Endothelial cell of umbilical vein (primary cell): ENCODE data around the gene JAML. TPM values are rescaled to one million over a fixed set of nuclear protein-coding genes. Genes with fewer than 3 reads are reported as not detected.

ENCODE experiments used
- BruUV-seq: library from RNA; stranded (reverse); fragments of 400-500 nt; replicated peaks from 2 replicates; lab custom pipeline; 2021; lab: Mats Ljungman, UMichigan
- CTCF ChIA-PET: fragments of 300-600, 350-600 bp; sonication (Branson Sonifier 250); formaldehyde crosslinking; loops from one replicate; lab custom pipeline; 2021; ENCODE audit warnings: antibody characterized with exemption, inconsistent platforms; lab: Charles Lee
- POLR2A ChIA-PET: fragments of 300-600, 350-600 bp; sonication (Branson Sonifier 250); formaldehyde crosslinking; loops from one replicate; lab custom pipeline; 2021; ENCODE audit warnings: antibody characterized with exemption, inconsistent platforms; lab: Charles Lee
- DNase-seq: peaks from one replicate; pipeline ENCODE4 v3.0.0-alpha.2; 2011; ENCODE audit warnings: low read depth, low spot score
- FAIRE-seq: peaks from 2 replicates; lab custom pipeline; 2011; peaks lifted over from hg19 to GRCh38; lab: Jason Lieb, UNC
- H2AFZ ChIP-seq: 2 replicates; pipeline ENCODE4 v1.6.0; 2012; ENCODE audit warnings: low read depth, low read length, control low read depth, inconsistent platforms
- H3K27ac ChIP-seq: 2 replicates; pipeline ENCODE4 v1.5.1; 2011; ENCODE audit warnings: low read depth, mild to moderate bottlenecking, control low read depth, low read length, moderate library complexity; ENCODE audit not compliant: insufficient read depth
- H3K27me3 ChIP-seq, 2 experiments: 2 replicates each; pipeline versions ENCODE4 v1.6.0 to v1.6.1; 2011; ENCODE audit warnings: low read length in 2 of 2, mixed read lengths in 1 of 2; ENCODE audit not compliant: control insufficient read depth in 2 of 2, insufficient read depth in 2 of 2
- H3K36me3 ChIP-seq, 2 experiments: 2 replicates in 1 of 2; 3 replicates in 1 of 2; pipeline ENCODE4 v1.5.1; 2011; ENCODE audit warnings: low read length in 2 of 2, mild to moderate bottlenecking in 1 of 2, moderate library complexity in 1 of 2; ENCODE audit not compliant: control insufficient read depth in 2 of 2, insufficient read depth in 2 of 2; ENCODE audit errors: extremely low read depth in 1 of 2
- H3K4me1 ChIP-seq: 3 replicates; pipeline ENCODE4 v1.5.1; 2011; ENCODE audit warnings: mild to moderate bottlenecking, low read length; ENCODE audit not compliant: control insufficient read depth, insufficient read depth; ENCODE audit errors: extremely low read depth
- H3K4me2 ChIP-seq: 2 replicates; pipeline ENCODE4 v1.6.1; 2011; ENCODE audit warnings: low read length, control low read depth, mixed read lengths; ENCODE audit not compliant: insufficient read depth
- H3K4me3 ChIP-seq, 3 experiments: fragments of 200-600 bp in 1 of 3; sonication (generic), shearing (Covaris generic) in 1 of 3; replicated peaks in 1 of 3; 2 replicates each; pipeline ENCODE4 v1.5.1; 2011 to 2016; ENCODE audit warnings: control low read depth in 3 of 3, low read length in 3 of 3, mild to moderate bottlenecking in 2 of 3, inconsistent platforms in 1 of 3, low read depth in 1 of 3, moderate library complexity in 1 of 3; ENCODE audit not compliant: insufficient read depth in 1 of 3
- H3K79me2 ChIP-seq: 2 replicates; pipeline ENCODE4 v1.6.0; 2012; ENCODE audit warnings: low read length, inconsistent platforms; ENCODE audit not compliant: control insufficient read depth, insufficient read depth
- H3K9ac ChIP-seq: replicated peaks from 2 replicates; pipeline ENCODE3; 2011; ENCODE audit warnings: low read length, control low read depth; ENCODE audit not compliant: insufficient read depth; ENCODE audit errors: extremely low read depth
- H3K9me1 ChIP-seq: replicated peaks from 3 replicates; pipeline ENCODE4 v1.6.0; 2011; ENCODE audit warnings: mild to moderate bottlenecking, low read length; ENCODE audit not compliant: control insufficient read depth, insufficient read depth; ENCODE audit errors: extremely low read depth
- H3K9me3 ChIP-seq: replicated peaks from 2 replicates; pipeline ENCODE4 v1.5.1; 2012; ENCODE audit warnings: low read length, inconsistent platforms; ENCODE audit not compliant: control insufficient read depth, insufficient read depth
- H4K20me1 ChIP-seq: replicated peaks from 2 replicates; pipeline ENCODE3; 2011; ENCODE audit warnings: mild to moderate bottlenecking, low read length; ENCODE audit not compliant: control insufficient read depth, insufficient read depth; ENCODE audit errors: extremely low read depth
- CTCF ChIP-seq, 2 donors: IDR thresholded peaks; 1 replicate in 1 of 2; 2 replicates in 1 of 2; pipeline ENCODE4 v1.5.1; 2011; ENCODE audit warnings: low read length in 2 of 2, mild to moderate bottlenecking in 2 of 2, moderate library complexity in 2 of 2, control low read depth in 1 of 2, inconsistent platforms in 1 of 2, low read depth in 1 of 2; ENCODE audit not compliant: insufficient read depth in 1 of 2; ENCODE audit errors: extremely low read depth in 1 of 2
- EZH2 ChIP-seq: IDR thresholded peaks from 2 replicates; pipeline ENCODE4 v1.6.1; 2012; ENCODE audit warnings: borderline replicate concordance, low read depth, mild to moderate bottlenecking, moderate library complexity, low read length, inconsistent platforms; ENCODE audit not compliant: severe bottlenecking
- FOS ChIP-seq: IDR thresholded peaks from 2 replicates; pipeline ENCODE4 v1.6.1; 2011; ENCODE audit warnings: mild to moderate bottlenecking, low read length, moderate library complexity, borderline replicate concordance; ENCODE audit not compliant: insufficient read depth
- GATA2 ChIP-seq: IDR thresholded peaks from 2 replicates; pipeline ENCODE4 v1.7.0; 2011; ENCODE audit warnings: low read depth, mild to moderate bottlenecking, moderate library complexity, mixed read lengths, low read length; ENCODE audit not compliant: insufficient read length, insufficient read depth
- JUN ChIP-seq: IDR thresholded peaks from 2 replicates; pipeline ENCODE4 v1.6.1; 2011; ENCODE audit warnings: borderline replicate concordance, low read depth; ENCODE audit not compliant: insufficient read length, insufficient read depth
- MYC ChIP-seq: IDR thresholded peaks from one replicate; pipeline ENCODE4 v1.6.1; 2011; ENCODE audit warnings: mild to moderate bottlenecking, low read depth, low read length
- POLR2A ChIP-seq: IDR thresholded peaks from 2 replicates; pipeline ENCODE4 v1.6.1; 2012; ENCODE audit warnings: low read depth, mild to moderate bottlenecking, control low read depth, low read length
- POLR2AphosphoS5 ChIP-seq: IDR thresholded peaks from 2 replicates; pipeline ENCODE4 v1.6.1; 2012; ENCODE audit warnings: low read depth, mild to moderate bottlenecking, control low read depth, low read length, moderate library complexity; ENCODE audit not compliant: insufficient read depth
- dilution Hi-C: fragments of 300-500 bp; cut with MboI; formaldehyde crosslinking; loops from one replicate; pipeline ENCODE4 v1.15.0; 2019; ENCODE audit warnings: low sequenced_read_pairs; ENCODE audit not compliant: extremely low pct_ligation_motif_present
- intact Hi-C: fragments of 100-400 bp; cut with micrococcal nuclease; formaldehyde crosslinking; loops from one replicate; pipeline ENCODE4 v1.10.0; 2022
- polyA plus RNA-seq, 4 experiments: library from polyadenylated mRNA; depleted of rRNA in 3 of 4; stranded (reverse) in 3 of 4; unstranded in 1 of 4; fragments of >200 nt; gene quantifications; 2 replicates each; pipeline versions ENCODE4 v1.2.1 to v1.2.3, GENCODE V29; 2011 to 2012; ENCODE audit warnings: missing spikeins in 1 of 4
- total RNA-seq: library from RNA; stranded (reverse); gene quantifications from 2 replicates; pipeline ENCODE4 v1.2.3, GENCODE V29; 2021
- TF ChIP-seq, protein P1 (sequence below): IDR thresholded peaks from 2 replicates; pipeline ENCODE4 v1.6.1; 2011; ENCODE audit not compliant: insufficient read depth, insufficient read length

JAML gene
- total and polyA plus RNA-seq, 2 donors (not counting 3 experiments of a cell fraction or from before 2014, with no cell fraction given): 0.04 to 0.35 TPM

- CTCF ChIA-PET: interaction anchor here (4.0 kb wide), 1 partner anchor 24 kb away, joined by 112 read pairs; no protein-coding TSS in a partner anchor
- dilution Hi-C loops: no loop called here
- H3K9me1 ChIP-seq: no peaks in the 10 kb centered on the region
- no peak overlapping the region for H3K4me3 ChIP-seq
- no peaks in the 10 kb centered on the region for H3K36me3 ChIP-seq
- TF ChIP-seq, protein P1, sequence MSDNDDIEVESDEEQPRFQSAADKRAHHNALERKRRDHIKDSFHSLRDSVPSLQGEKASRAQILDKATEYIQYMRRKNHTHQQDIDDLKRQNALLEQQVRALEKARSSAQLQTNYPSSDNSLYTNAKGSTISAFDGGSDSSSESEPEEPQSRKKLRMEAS: no peak
- TF ChIP-seq JUN: no peak
- TF ChIP-seq GATA2: no peak
- no peak for TF ChIP-seq POLR2A
- no peak for TF ChIP-seq CTCF (IDR thresholded peaks at IDR 0.05; ENCODE audit: extremely low read depth in 1 of 2, insufficient read depth in 1 of 2, low read depth in 1 of 2, low read length in 2 of 2)
- TF ChIP-seq FOS: no peak
- TF ChIP-seq EZH2: no peak
- TF ChIP-seq POLR2AphosphoS5: no peak
- TF ChIP-seq MYC: no peak
- no peak overlapping the region for H3K9ac ChIP-seq
- H3K9me3 ChIP-seq: no peaks in the 10 kb centered on the region
- FAIRE-seq: no peak
- no peaks in the 10 kb centered on the region for H3K79me2 ChIP-seq
- no peak overlapping the region for H2AFZ ChIP-seq
- no TSS peak for BruUV-seq
- no peak overlapping the region for H3K27ac ChIP-seq
- POLR2A ChIA-PET: no interaction called here
- no peaks in the 10 kb centered on the region for H3K4me1 ChIP-seq
- peaks cover 4 to 13% of the 10 kb centered on the region in 2 experiments for H3K27me3 ChIP-seq
- intact Hi-C loops: no loop called here
- H3K4me2 ChIP-seq: no peak overlapping the region
- H4K20me1 ChIP-seq: no peaks in the 10 kb centered on the region
- no peak for DNase-seq
Measured at GRCh38 chr11:118168751-118169150, 56.1 kb downstream of the JAML start.
